Left lung (tissue), 10 donors: ENCODE data around the gene SYT9. TPM values are rescaled to one million over a fixed set of nuclear protein-coding genes. Genes with fewer than 3 reads are reported as not detected.

Experiments
- ATAC-seq: fragments of 200-7000 bp; cut with Tn5 transposase; one replicate; pipeline ENCODE4 v1.9.1; 2020; ENCODE audit warnings: moderate library complexity
- DNase-seq, 4 donors: peaks; one replicate each; pipeline ENCODE4 v3.0.0-alpha.2; 2013 to 2020
- H3K27ac ChIP-seq, 2 donors: fragments of 200-600 bp; sonication (generic) in 1 of 2; one replicate each; pipeline versions ENCODE4 v1.5.0 to v1.8.0; 2020 to 2021
- H3K27me3 ChIP-seq, 2 donors: fragments of 200-600 bp; sonication (generic) in 1 of 2; one replicate each; pipeline versions ENCODE4 v1.5.0 to v1.8.0; 2020 to 2021
- H3K36me3 ChIP-seq, 2 donors: fragments of 200-600 bp; sonication (generic) in 1 of 2; one replicate each; pipeline versions ENCODE4 v1.5.0 to v1.8.0; 2020 to 2021
- H3K4me1 ChIP-seq, 2 donors: fragments of 200-600 bp; one replicate each; pipeline ENCODE4 v1.8.0; 2021
- H3K4me3 ChIP-seq, 2 donors: fragments of 200-600 bp; sonication (generic) in 1 of 2; one replicate each; pipeline versions ENCODE4 v1.5.0 to v1.8.0; 2020 to 2021; ENCODE audit warnings: mild to moderate bottlenecking in 1 of 2
- H3K9me3 ChIP-seq, 2 donors: fragments of 200-600 bp; sonication (generic) in 1 of 2; one replicate each; pipeline versions ENCODE4 v1.5.0 to v1.8.0; 2020 to 2021
- intact Hi-C, 2 donors: fragments of 100-400 bp; cut with DNase I; formaldehyde crosslinking; loops; one replicate each; pipeline versions ENCODE4 v1.11.2 to v1.14.2; 2022
- polyA plus RNA-seq, 6 donors: library from polyadenylated mRNA; unstranded; fragments of 120-200 nt; gene quantifications; one replicate each; pipeline ENCODE4 v1.2.1, GENCODE V29; 2013; ENCODE audit not compliant: insufficient read length in 6 of 6
- total RNA-seq, 2 donors: library from RNA; stranded (reverse); fragmentation: NEBNext Ultra II Directional; extraction: Animal tissue kit (Norgen Biotek cat#: 25700); gene quantifications; one replicate each; pipeline ENCODE4 v1.2.1, GENCODE V29; 2021
- TF ChIP-seq, protein P1 (sequence below), 2 donors: fragments of 200-600 bp; sonication (generic) in 1 of 2; IDR thresholded peaks; one replicate each; pipeline versions ENCODE4 v1.5.0 to v1.8.0; 2021; ENCODE audit warnings: antibody characterized with exemption in 2 of 2
- donor health status: DM: no; HTN: yes; CAD: no.
- donor health status: DM: no; HTN: no; CAD: no.

The SYT9 gene
- total and polyA plus RNA-seq, 8 donors = 0.10 to 0.20 (median 0.11) TPM; not detected in 1

DNA sequence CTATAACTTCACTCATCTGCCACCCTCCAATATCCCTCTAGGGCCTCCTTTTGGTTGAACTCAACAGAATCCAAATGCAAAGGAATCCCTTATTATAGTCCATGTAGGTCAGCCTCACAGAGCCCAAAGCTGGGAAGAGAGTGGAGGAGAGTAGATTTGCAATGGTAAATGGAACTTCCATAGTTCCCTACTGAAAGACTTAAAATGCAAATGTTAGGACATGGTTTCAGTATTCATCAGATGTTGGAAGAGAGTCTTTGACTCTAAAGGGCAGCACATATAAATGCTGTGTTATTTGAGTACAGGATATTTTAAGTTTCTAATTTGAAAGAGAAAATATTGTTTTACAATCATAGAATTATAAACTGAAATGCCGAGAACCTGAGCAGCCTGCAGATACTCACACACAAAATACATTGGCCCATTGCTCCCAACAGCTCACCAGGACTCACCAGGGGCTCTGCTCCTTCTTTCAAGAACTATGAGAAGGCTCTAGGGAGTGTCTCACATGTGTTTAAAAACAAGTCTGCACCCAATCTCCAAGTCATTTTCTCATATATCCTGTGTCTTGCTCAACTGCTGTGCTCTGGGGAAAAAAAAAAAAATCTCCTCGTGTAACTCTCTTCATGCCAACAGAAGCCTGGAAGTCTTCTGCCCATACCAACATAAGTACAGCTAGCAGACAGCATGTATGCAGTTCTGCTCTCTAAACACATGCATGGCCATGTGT is 39.6 kb downstream of the SYT9 start:
- Histone ChIP-seq H3K27ac (no peak overlapping the region), H3K36me3 (no peaks in the 10 kb centered on the region), H3K4me1 (no peaks in the 10 kb centered on the region), H3K4me3 (no peak overlapping the region), H3K9me3 (peaks cover 0 to 3% of the 10 kb centered on the region in 2 donors), H3K27me3 (no peaks in the 10 kb centered on the region)
- intact Hi-C loops = no loop called here
- ATAC-seq = no peak
- no peak for DNase-seq
- TF ChIP-seq, protein P1, sequence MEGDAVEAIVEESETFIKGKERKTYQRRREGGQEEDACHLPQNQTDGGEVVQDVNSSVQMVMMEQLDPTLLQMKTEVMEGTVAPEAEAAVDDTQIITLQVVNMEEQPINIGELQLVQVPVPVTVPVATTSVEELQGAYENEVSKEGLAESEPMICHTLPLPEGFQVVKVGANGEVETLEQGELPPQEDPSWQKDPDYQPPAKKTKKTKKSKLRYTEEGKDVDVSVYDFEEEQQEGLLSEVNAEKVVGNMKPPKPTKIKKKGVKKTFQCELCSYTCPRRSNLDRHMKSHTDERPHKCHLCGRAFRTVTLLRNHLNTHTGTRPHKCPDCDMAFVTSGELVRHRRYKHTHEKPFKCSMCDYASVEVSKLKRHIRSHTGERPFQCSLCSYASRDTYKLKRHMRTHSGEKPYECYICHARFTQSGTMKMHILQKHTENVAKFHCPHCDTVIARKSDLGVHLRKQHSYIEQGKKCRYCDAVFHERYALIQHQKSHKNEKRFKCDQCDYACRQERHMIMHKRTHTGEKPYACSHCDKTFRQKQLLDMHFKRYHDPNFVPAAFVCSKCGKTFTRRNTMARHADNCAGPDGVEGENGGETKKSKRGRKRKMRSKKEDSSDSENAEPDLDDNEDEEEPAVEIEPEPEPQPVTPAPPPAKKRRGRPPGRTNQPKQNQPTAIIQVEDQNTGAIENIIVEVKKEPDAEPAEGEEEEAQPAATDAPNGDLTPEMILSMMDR (IDR thresholded peaks at IDR 0.05) = no peak

DNA sequence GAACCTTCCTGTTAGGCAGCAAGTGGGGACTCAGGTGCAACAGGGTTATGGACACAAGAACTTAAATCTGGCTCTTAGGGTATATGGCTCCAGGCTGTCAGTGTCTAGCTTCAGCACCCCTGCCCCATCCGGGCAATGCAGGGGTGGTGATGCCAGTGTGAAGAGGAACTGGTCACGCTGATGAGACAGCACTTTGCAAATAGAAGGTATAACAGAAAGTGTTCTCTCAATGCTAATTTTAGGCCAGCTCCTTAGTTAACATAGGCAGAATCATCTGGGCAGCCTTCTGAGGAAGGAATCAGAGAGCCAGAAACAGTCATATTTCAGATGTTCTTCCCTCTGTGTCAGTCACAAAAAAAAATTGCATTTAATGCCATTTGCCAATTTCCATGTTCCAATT is 41.2 kb downstream of the SYT9 start:
- TF ChIP-seq, protein P1 (IDR thresholded peaks at IDR 0.05) = no peak
- H3K36me3 ChIP-seq = no peaks in the 10 kb centered on the region
- no peak for ATAC-seq
- intact Hi-C loops = no loop called here
- H3K4me3 ChIP-seq = no peak overlapping the region
- no peaks in the 10 kb centered on the region for H3K4me1 ChIP-seq
- no peaks in the 10 kb centered on the region for H3K27me3 ChIP-seq
- no peak for DNase-seq
- H3K9me3 ChIP-seq = no peaks in the 10 kb centered on the region
- H3K27ac ChIP-seq = no peak overlapping the region

DNA sequence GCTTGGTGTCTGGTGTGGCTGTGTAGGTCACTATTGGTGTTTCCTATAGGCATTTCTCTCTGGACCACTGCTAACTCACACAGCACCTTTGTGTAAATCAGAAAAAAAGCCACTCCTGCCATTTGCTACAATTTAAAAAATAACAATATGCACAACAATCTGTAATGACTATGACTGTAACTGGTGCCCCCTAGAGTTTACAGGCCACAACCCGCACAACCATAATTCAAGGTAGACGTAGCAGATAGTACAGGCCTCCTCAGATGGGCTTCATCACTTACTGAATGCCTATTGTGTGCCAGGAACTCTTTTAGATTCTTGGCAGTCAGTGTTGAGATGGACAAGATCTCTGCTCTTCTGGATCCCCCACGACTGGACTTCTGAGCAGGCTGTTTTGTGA is 47.7 kb downstream of the SYT9 start:
- intact Hi-C loops = no loop called here
- H3K4me3 ChIP-seq = no peak overlapping the region
- no peak overlapping the region for H3K27ac ChIP-seq
- H3K9me3 ChIP-seq = no peaks in the 10 kb centered on the region
- H3K36me3 ChIP-seq = no peaks in the 10 kb centered on the region
- H3K27me3 ChIP-seq = no peaks in the 10 kb centered on the region
- H3K4me1 ChIP-seq = no peaks in the 10 kb centered on the region
- DNase-seq = no peak
- ATAC-seq = no peak
- TF ChIP-seq, protein P1 (IDR thresholded peaks at IDR 0.05) = no peak

DNA sequence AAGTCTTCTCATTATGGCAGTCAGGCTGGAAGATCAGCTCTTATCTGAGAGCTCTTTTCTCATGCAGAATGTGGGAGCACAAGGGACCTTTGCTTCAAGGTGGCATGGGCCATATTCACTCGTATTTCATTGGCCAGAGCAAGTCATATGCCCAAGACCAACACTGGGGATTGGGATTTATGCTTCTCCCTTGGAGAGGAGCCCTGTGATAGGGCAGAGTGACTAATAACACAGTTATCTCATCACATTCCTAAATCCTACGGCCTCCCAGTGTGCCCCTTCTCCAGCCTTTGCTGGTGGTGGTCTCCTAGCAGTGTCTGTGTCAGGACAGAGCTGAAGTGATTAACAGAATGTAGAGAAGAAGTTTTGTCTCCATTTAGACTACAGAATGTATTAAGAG is 48.6 kb downstream of the SYT9 start:
- no peaks in the 10 kb centered on the region for H3K9me3 ChIP-seq
- H3K4me1 ChIP-seq = no peaks in the 10 kb centered on the region
- DNase-seq (no peak), ATAC-seq (no peak)
- no peak overlapping the region for H3K4me3 ChIP-seq
- H3K27me3 ChIP-seq = no peaks in the 10 kb centered on the region
- TF ChIP-seq, protein P1 (IDR thresholded peaks at IDR 0.05) = no peak
- H3K27ac ChIP-seq = no peak overlapping the region
- intact Hi-C loops = no loop called here
- H3K36me3 ChIP-seq = no peaks in the 10 kb centered on the region

DNA sequence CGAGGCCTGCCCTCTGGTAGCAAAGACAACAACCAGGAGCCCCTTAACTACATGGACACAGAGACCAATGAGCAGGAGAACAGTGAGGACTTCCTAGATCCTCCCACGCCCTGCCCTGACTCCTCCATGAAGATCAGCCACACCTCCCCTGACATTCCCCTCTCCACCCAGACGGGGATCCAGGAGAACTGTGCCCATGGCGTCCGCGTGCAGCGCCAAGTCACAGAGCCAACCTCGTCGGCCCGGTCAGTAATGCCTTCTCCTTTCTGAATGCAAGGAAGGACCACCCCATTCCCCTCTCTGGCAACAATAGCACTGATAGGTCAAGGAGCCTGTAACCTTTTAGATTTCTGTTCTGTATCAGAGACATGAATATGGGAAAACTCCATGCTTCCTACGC is 51.4 kb downstream of the SYT9 start:
- H3K9me3 ChIP-seq = no peaks in the 10 kb centered on the region
- no peaks in the 10 kb centered on the region for H3K27me3 ChIP-seq
- H3K27ac ChIP-seq = no peak overlapping the region
- DNase-seq = peak in 1 of 4 donors; percentile 60
- intact Hi-C loops = no loop called here
- H3K4me1 ChIP-seq = no peaks in the 10 kb centered on the region
- no peak overlapping the region for H3K4me3 ChIP-seq
- no peak for ATAC-seq
- no peaks in the 10 kb centered on the region for H3K36me3 ChIP-seq
- TF ChIP-seq, protein P1 (IDR thresholded peaks at IDR 0.05) = no peak
